Activated naive CD4-positive, alpha-beta T cell treated with Interleukin-2 at 50 U/mL for 16 hours (primary cell): ENCODE data around the gene ABLIM1.

ENCODE experiments used
- DNase-seq: peaks from one replicate; pipeline ENCODE4 v3.0.0-alpha.2; 2020

Gene ABLIM1

DNA sequence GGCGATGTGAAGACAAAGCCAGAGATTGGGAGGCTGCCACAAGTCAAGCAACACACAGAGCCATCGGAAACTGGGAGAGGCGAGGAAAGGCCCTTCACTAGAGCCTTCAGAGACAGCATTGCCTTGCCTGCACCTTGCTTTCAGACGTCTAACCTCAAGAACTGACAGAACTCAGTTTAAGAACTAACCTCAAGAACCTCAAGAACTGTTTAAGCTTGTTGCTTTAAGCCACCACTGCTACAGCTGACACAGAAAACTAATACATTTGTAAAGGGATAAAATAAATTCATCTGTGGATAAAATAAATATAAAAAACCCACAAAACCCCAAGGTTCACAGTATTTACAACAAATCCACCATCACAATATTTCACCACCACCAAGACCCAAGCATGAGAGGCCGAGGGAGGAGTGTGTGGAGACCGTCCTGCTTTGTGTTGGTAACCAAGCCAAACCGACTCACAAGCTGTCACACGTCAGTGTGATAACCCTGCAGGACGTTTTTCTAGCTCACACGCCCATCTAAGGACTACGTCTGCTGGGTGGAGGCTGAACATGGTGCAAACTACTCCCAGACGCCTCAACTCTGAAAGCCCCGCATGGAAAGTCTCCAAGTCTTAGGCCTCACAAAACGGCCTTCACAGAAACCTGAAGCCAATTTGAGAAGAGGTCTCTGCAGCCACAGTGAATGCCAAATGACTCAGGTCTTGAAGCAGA is 116.8 kb downstream of the ABLIM1 start:
- DNase-seq, result peak; percentile 69

- no peak for DNase-seq
These were observed 117.8 kb downstream of the ABLIM1 start for GRCh38 chr10:114540236-114540635.

GRCh38 chr10:114539623-114540022 is 118.5 kb downstream of the ABLIM1 start:
- no peak for DNase-seq

GRCh38 chr10:114538181-114538906 is 119.7 kb downstream of the ABLIM1 start:
- peak; percentile 54 for DNase-seq

- no peak for DNase-seq
These were observed 120.3 kb downstream of the ABLIM1 start for GRCh38 chr10:114537736-114538135.

DNA sequence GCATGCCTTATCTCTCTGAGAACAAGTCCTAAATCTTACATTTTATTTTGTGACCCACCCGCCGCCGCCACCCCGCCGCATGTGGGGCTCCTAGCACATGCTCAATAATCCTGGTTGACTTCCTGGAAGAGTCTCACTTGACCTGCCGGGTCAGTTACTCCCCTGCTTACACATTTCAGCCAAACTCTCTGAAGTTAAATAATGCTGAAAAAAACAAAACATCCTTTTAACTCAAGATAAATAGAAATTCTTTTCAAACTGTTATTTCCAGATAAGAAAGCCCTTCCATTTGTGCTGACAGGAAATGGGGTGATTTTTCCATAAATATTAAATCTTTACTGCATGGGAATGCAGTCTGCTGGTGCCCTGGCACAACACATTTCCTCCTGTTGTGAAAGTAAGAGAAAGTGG is 123.5 kb downstream of the ABLIM1 start:
- no peak for DNase-seq

DNA sequence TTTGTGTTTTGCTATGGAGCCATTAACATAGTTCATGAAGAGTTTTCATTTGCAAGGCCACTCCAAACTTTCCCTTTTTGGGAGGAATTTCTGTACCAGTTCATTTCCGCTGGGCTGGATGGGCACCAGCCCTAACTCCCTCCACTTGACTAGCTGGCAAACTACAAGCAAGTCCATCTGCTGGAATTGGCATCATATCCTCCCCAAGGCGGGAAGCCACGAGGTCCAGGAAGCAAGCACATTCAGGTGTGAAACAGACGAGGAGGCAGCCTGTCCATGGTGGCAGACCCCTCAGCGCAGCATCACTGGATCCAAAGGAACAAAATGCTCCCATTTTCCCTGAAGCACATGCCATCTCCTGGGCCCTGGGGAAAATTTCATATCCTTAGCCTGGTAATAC is 125.8 kb downstream of the ABLIM1 start:
- DNase-seq, result no peak

DNA sequence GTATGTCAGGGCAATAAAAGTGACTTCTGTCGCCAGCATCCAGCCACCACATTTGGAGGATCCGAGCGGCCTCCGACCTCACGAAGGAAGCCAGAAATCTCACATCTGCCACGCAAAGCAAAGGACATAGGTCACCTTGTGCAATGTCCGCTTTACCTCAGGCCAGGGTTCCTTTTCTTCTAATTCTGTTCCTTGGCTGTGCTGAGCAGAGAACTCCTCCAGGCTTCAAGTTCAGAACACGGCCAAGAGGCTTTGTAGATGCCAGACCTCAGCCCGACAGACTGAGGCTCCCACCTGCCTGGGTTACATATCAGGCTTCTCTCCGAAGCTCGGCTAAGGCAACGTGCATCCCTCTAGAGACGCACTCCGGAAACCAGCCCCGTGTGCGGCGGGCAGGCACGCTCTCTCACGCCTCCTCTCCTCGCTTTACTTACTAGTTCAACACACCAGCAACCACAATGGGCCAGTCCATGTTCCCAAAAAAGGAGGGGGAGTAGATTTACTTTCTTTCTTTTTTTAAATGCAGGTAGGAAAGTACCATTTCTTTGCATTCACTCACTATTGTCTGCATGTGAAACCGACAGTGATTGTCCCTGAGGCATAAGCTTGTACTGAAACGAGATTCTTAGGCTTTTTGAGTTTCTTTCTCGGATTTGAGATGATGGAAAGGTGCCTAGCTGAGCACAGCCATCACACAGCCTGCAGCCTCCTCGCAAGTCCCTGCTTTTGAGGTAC is 131.4 kb downstream of the ABLIM1 start:
- DNase-seq, result peak; percentile 89

DNA sequence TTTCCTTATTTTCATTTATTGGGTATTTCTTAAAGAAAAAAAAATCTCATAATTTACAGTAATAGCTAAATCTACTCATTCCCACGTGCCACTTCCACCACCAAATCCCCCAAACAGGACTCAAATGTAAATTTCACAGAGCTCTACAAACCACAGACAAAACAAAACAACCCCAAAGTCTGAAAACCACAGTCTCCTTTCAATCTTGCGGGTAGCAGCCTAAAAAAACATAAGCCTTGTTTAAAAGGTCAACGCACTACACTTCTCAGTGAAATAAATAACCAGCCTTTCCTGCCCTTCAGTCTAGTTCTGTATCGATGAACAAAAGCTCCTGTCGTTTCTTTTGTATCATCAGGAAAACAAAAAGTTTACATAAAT is 132.0 kb downstream of the ABLIM1 start:
- peak; percentile 29 for DNase-seq

- no peak for DNase-seq
These were observed 132.6 kb downstream of the ABLIM1 start for GRCh38 chr10:114525368-114525949.

- DNase-seq, result no peak
These were observed 134.2 kb downstream of the ABLIM1 start for GRCh38 chr10:114523876-114524275.

DNA sequence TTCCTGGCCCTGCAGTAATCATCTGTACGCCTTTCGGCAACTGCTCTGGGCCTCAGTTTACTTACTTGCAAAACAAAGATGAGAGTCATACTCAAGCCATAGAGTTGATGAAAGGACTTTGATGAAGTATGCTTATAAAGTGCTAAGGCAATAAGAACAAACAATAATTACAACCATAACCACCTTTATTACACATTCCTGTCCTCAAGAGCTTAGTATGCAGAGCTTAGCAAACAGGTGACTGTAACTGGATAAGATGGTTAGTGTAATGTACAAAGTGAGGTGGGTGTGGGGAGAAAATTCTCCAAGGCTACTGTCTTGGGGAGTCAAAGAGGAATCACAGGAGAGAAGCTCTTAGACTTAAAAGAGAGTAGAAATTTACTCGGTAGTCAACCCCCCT is 136.8 kb downstream of the ABLIM1 start:
- no peak for DNase-seq

GRCh38 chr10:114520453-114520852 is 137.6 kb downstream of the ABLIM1 start:
- DNase-seq, result no peak

GRCh38 chr10:114519756-114520293 is 138.2 kb downstream of the ABLIM1 start:
- DNase-seq, result no peak

GRCh38 chr10:114519306-114519669 is 138.8 kb downstream of the ABLIM1 start:
- DNase-seq, result no peak

- no peak for DNase-seq
These were observed 139.4 kb downstream of the ABLIM1 start for GRCh38 chr10:114518401-114519305.

- no peak for DNase-seq
These were observed 140.5 kb downstream of the ABLIM1 start for GRCh38 chr10:114517368-114518250.

DNA sequence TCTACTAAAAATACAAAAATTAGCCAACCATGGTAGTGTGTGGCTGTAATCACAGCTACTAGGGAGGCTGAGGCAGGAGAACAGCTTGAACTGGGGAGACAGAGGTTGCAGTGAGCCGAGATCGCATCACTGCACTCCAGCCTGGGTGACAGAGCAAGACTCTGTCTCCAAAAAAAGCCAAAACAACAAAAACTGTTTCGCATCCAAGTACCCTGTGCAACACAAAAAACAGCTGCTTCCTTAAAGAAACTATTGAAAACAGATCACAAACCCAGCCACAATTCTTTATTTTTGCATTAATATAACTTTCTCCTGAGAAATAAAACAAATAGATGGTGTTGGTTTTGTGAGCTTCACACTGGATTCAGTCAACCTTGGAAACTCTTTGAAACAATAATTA is 141.7 kb downstream of the ABLIM1 start:
- no peak for DNase-seq

GRCh38 chr10:114515298-114515914 is 142.7 kb downstream of the ABLIM1 start:
- DNase-seq, result no peak

DNA sequence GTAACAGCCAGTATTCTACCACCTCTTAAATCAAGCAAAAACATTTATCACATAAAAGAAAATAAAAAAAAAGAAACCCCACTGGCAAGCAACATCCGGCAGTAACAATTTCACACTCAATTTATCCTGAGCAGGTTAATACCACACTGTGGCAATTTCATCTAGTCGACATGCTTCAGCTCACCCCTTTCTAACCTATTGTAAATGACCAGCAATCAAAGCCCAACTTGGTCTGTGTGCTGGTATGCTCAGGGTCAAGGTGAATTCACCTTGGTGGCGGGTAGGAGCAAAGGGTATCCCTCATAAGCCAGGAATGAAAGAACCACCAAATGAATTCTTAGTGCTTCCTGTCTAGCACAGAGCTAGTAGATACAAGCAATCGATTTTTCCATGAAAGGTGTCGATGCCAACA is 144.7 kb downstream of the ABLIM1 start:
- DNase-seq, result no peak

- DNase-seq, result no peak
These were observed 146.2 kb downstream of the ABLIM1 start for GRCh38 chr10:114511881-114512280.
